WTC11 (cell line): ENCODE results near the gene UROC1. TPM values are rescaled to one million over a fixed set of nuclear protein-coding genes. Genes with fewer than 3 reads are reported as not detected.

Source experiments
- ATAC-seq: fragments of 200-7000 bp; cut with Tn5 transposase; 2 replicates; pipeline ENCODE4 v1.10.0; 2021; ENCODE audit warnings: mild to moderate bottlenecking, moderate library complexity
- CTCF ChIA-PET: fragments of 300-600 bp; sonication (Branson Sonifier 250); formaldehyde crosslinking; loops from one replicate; lab custom pipeline; 2021; ENCODE audit warnings: antibody characterized with exemption; lab: Charles Lee
- POLR2A ChIA-PET: fragments of 350-600 bp; sonication (Branson Sonifier 250); formaldehyde crosslinking; loops from one replicate; lab custom pipeline; 2021; ENCODE audit warnings: antibody characterized with exemption; lab: Charles Lee
- DNase-seq: peaks from one replicate; pipeline ENCODE4 v3.0.0; 2021; ENCODE audit warnings: low spot score
- H3K27ac Mint-ChIP-seq: 2 replicates; pipeline ENCODE4 v1.8.0; 2021; ENCODE audit warnings: mixed read lengths
- H3K27me3 Mint-ChIP-seq: 2 replicates; pipeline ENCODE4 v1.8.0; 2021; ENCODE audit warnings: low read depth, mild to moderate bottlenecking, moderate library complexity, mixed read lengths
- H3K36me3 Mint-ChIP-seq: 2 replicates; pipeline ENCODE4 v1.8.0; 2021; ENCODE audit warnings: mixed read lengths
- H3K4me1 Mint-ChIP-seq: 2 replicates; pipeline ENCODE4 v1.8.0; 2022; ENCODE audit warnings: mixed read lengths
- H3K4me3 Mint-ChIP-seq: 2 replicates; pipeline ENCODE4 v1.8.0; 2021; ENCODE audit warnings: mild to moderate bottlenecking, moderate library complexity, mixed read lengths
- H3K9me3 Mint-ChIP-seq: 2 replicates; pipeline ENCODE4 v1.8.0; 2021; ENCODE audit warnings: mixed read lengths
- AFF4 ChIP-seq: sonication (generic); formaldehyde crosslinking; IDR thresholded peaks from 2 replicates; pipeline ENCODE4 v1.8.1; 2023; ENCODE audit warnings: mild to moderate bottlenecking, missing genetic modification reagents, borderline replicate concordance
- ATF1 ChIP-seq: sonication (generic); formaldehyde crosslinking; IDR thresholded peaks from 2 replicates; pipeline ENCODE4 v1.8.1; 2023; ENCODE audit warnings: mild to moderate bottlenecking, moderate library complexity, missing genetic modification reagents
- ATF2 ChIP-seq: sonication (generic); formaldehyde crosslinking; IDR thresholded peaks from 2 replicates; pipeline ENCODE4 v1.8.1; 2022; ENCODE audit warnings: low read depth, missing genetic modification reagents, borderline replicate concordance
- CTCF ChIP-seq: fragments of 200-600 bp; IDR thresholded peaks from 2 replicates; pipeline ENCODE4 v1.8.0; 2022; ENCODE audit warnings: antibody characterized with exemption
- E2F1 ChIP-seq: sonication (generic); formaldehyde crosslinking; IDR thresholded peaks from 2 replicates; pipeline ENCODE4 v1.8.0; 2022; ENCODE audit warnings: mild to moderate bottlenecking, missing genetic modification reagents
- GTF2I ChIP-seq: fragments of 250-450 bp; sonication (Bioruptor Pico); conservative IDR thresholded peaks from 2 replicates; pipeline ENCODE4 v1.4.0; 2021; ENCODE audit warnings: mild to moderate bottlenecking
- IRF2 ChIP-seq: sonication (generic); formaldehyde crosslinking; IDR thresholded peaks from 2 replicates; pipeline ENCODE4 v1.8.0; 2022; ENCODE audit warnings: low read depth, missing genetic modification reagents, borderline replicate concordance
- NFATC4 ChIP-seq: fragments of 250-450 bp; sonication (Bioruptor Pico); IDR thresholded peaks from 2 replicates; pipeline ENCODE4 v1.9.0; 2021; ENCODE audit warnings: mild to moderate bottlenecking
- NR1H2 ChIP-seq: sonication (generic); formaldehyde crosslinking; IDR thresholded peaks from 2 replicates; pipeline ENCODE4 v1.9.0; 2021; ENCODE audit warnings: mild to moderate bottlenecking, moderate library complexity, missing genetic modification reagents
- PREB ChIP-seq: sonication (generic); formaldehyde crosslinking; IDR thresholded peaks from 2 replicates; pipeline ENCODE4 v1.8.1; 2022; ENCODE audit warnings: mild to moderate bottlenecking, missing genetic modification reagents, moderate library complexity, borderline replicate concordance
- SMAD4 ChIP-seq: sonication (generic); formaldehyde crosslinking; IDR thresholded peaks from 2 replicates; pipeline ENCODE4 v1.8.0; 2022; ENCODE audit warnings: mild to moderate bottlenecking, missing genetic modification reagents
- TEAD4 ChIP-seq: sonication (generic); formaldehyde crosslinking; IDR thresholded peaks from 2 replicates; pipeline ENCODE4 v1.8.0; 2022; ENCODE audit warnings: mild to moderate bottlenecking, missing genetic modification reagents
- USF2 ChIP-seq: sonication (generic); formaldehyde crosslinking; IDR thresholded peaks from 2 replicates; pipeline ENCODE4 v1.8.1; 2023; ENCODE audit warnings: mild to moderate bottlenecking, missing genetic modification reagents, moderate library complexity
- ZNF232 ChIP-seq: sonication (generic); formaldehyde crosslinking; IDR thresholded peaks from 2 replicates; pipeline ENCODE4 v1.8.0; 2022; ENCODE audit warnings: mild to moderate bottlenecking, missing genetic modification reagents
- ZNF263 ChIP-seq: sonication (generic); formaldehyde crosslinking; IDR thresholded peaks from 2 replicates; pipeline ENCODE4 v1.8.1; 2022; ENCODE audit warnings: low read depth, mild to moderate bottlenecking, moderate library complexity, missing genetic modification reagents
- ZNF317 ChIP-seq: sonication (generic); formaldehyde crosslinking; IDR thresholded peaks from 2 replicates; pipeline ENCODE4 v1.8.1; 2023; ENCODE audit warnings: low read depth, mild to moderate bottlenecking, moderate library complexity, missing genetic modification reagents, borderline replicate concordance
- total RNA-seq: library from RNA; stranded (reverse); gene quantifications from 3 replicates; pipeline ENCODE4 v1.2.3, GENCODE V29; 2021

Gene UROC1
- total RNA-seq, 1 experiment from 2014 or later, result not detected

GRCh38 chr3:126450219-126450618 is 67.4 kb downstream of the UROC1 start:
- ATAC-seq (no peak), DNase-seq (no peak)
- no peaks in the 10 kb centered on the region for H3K27me3 Mint-ChIP-seq
- H3K4me3 Mint-ChIP-seq, result no peak overlapping the region
- peaks cover 16% of the 10 kb centered on the region for H3K4me1 Mint-ChIP-seq
- TF ChIP-seq SMAD4 (no peak), AFF4 (CRISPR knock-in tag) (no peak), ATF2 (CRISPR knock-in tag) (no peak), USF2 (no peak), TEAD4 (CRISPR knock-in tag) (no peak), GTF2I (CRISPR knock-in tag) (no peak), NFATC4 (CRISPR knock-in tag) (no peak), ZNF263 (CRISPR knock-in tag) (no peak)
- H3K36me3 Mint-ChIP-seq, result peaks cover 28% of the 10 kb centered on the region
- no peak overlapping the region for H3K27ac Mint-ChIP-seq
- ChIA-PET CTCF (no interaction called here), POLR2A (no interaction called here)
- H3K9me3 Mint-ChIP-seq, result no peaks in the 10 kb centered on the region

- peaks cover 25% of the 10 kb centered on the region for H3K36me3 Mint-ChIP-seq
- DNase-seq, result no peak
- H3K4me3 Mint-ChIP-seq, result no peak overlapping the region
- H3K9me3 Mint-ChIP-seq, result no peaks in the 10 kb centered on the region
- H3K4me1 Mint-ChIP-seq, result peaks cover 16% of the 10 kb centered on the region
- no peak for ATAC-seq
- H3K27me3 Mint-ChIP-seq, result no peaks in the 10 kb centered on the region
- no peak for TF ChIP-seq ZNF232 (CRISPR knock-in tag)
- no peak for TF ChIP-seq ZNF317 (CRISPR knock-in tag)
- no peak for TF ChIP-seq IRF2
- TF ChIP-seq ATF1 (CRISPR knock-in tag), result no peak
- TF ChIP-seq NR1H2, result no peak
- no peak for TF ChIP-seq PREB (CRISPR knock-in tag)
- TF ChIP-seq CTCF, result no peak
- TF ChIP-seq E2F1 (CRISPR knock-in tag), result no peak
- TF ChIP-seq ATF2 (CRISPR knock-in tag), result no peak
- CTCF ChIA-PET, result no interaction called here
- H3K27ac Mint-ChIP-seq, result peak overlapping the region; percentile 76
- POLR2A ChIA-PET, result no interaction called here
Observed at GRCh38 chr3:126449621-126450051, 67.9 kb downstream of the UROC1 start.
